CD4-positive, alpha-beta T cell (primary cell): ENCODE data around the gene KRTAP3-3. TPM values are rescaled to one million over a fixed set of nuclear protein-coding genes. Genes with fewer than 3 reads are reported as not detected.

Experiments used
- ATAC-seq: fragments of 200-7000 bp; cut with Tn5 transposase; one replicate; pipeline ENCODE4 v1.10.0; 2022; ENCODE audit warnings: mild to moderate bottlenecking; ENCODE audit not compliant: poor library complexity
- CTCF ChIA-PET: fragments of 350-600 bp; sonication (Branson Sonifier 250); formaldehyde crosslinking; loops from one replicate; lab custom pipeline; 2021; ENCODE audit warnings: antibody characterized with exemption, inconsistent platforms; lab: Charles Lee
- POLR2A ChIA-PET: fragments of 350-600 bp; sonication (Branson Sonifier 250); formaldehyde crosslinking; loops from one replicate; lab custom pipeline; 2021; ENCODE audit warnings: antibody characterized with exemption, inconsistent platforms; lab: Charles Lee
- DNase-seq, 14 experiments: peaks; one replicate each; pipeline ENCODE4 v3.0.0-alpha.2; 2013 to 2020; ENCODE audit warnings: mixed read lengths in 2 of 14
- H3K27ac ChIP-seq, 2 donors: one replicate each; pipeline versions ENCODE4 v1.5.1 to v1.7.0; 2013; ENCODE audit warnings: low read length in 2 of 2, low read depth in 1 of 2, mild to moderate bottlenecking in 1 of 2
- H3K27me3 ChIP-seq, 2 experiments: 1 replicate in 1 of 2; 2 replicates in 1 of 2; pipeline versions ENCODE4 v1.6.1 to v1.7.0; 2013; ENCODE audit warnings: low read length in 2 of 2, control low read depth in 1 of 2, mild to moderate bottlenecking in 1 of 2, moderate library complexity in 1 of 2; ENCODE audit not compliant: insufficient read depth in 2 of 2, control insufficient read depth in 1 of 2
- H3K36me3 ChIP-seq: one replicate; pipeline ENCODE4 v1.6.1; 2013; ENCODE audit warnings: low read length, control low read depth; ENCODE audit not compliant: insufficient read depth
- H3K4me1 ChIP-seq: one replicate; pipeline ENCODE4 v1.6.1; 2013; ENCODE audit warnings: low read length, control low read depth; ENCODE audit not compliant: insufficient read depth
- H3K4me3 ChIP-seq: one replicate; pipeline ENCODE4 v1.5.1; 2013; ENCODE audit warnings: mild to moderate bottlenecking, low read length, moderate library complexity
- H3K9me3 ChIP-seq, 2 experiments: 1 replicate in 1 of 2; 2 replicates in 1 of 2; pipeline versions ENCODE4 v1.6.1 to v1.7.0; 2013; ENCODE audit warnings: low read length in 2 of 2, mild to moderate bottlenecking in 2 of 2, control low read depth in 1 of 2, moderate library complexity in 1 of 2; ENCODE audit not compliant: control insufficient read depth in 1 of 2, insufficient read depth in 1 of 2
- H3K27ac Mint-ChIP-seq: one replicate; pipeline ENCODE4 v1.8.0; 2020; ENCODE audit warnings: mixed read lengths
- H3K27me3 Mint-ChIP-seq: one replicate; pipeline ENCODE4 v1.8.0; 2021; ENCODE audit warnings: mixed read lengths
- H3K36me3 Mint-ChIP-seq: one replicate; pipeline ENCODE4 v1.8.0; 2021; ENCODE audit warnings: low read depth, mixed read lengths
- H3K4me1 Mint-ChIP-seq: one replicate; pipeline ENCODE4 v1.8.0; 2021; ENCODE audit warnings: low read depth, mixed read lengths
- H3K4me3 Mint-ChIP-seq: one replicate; pipeline ENCODE4 v1.8.0; 2020; ENCODE audit warnings: mild to moderate bottlenecking, mixed read lengths
- H3K9me3 Mint-ChIP-seq: one replicate; pipeline ENCODE4 v1.8.0; 2020; ENCODE audit warnings: mixed read lengths
- CTCF ChIP-seq: fragments of 200-600 bp; IDR thresholded peaks from one replicate; pipeline ENCODE4 v1.8.0; 2022; ENCODE audit warnings: antibody characterized with exemption, mild to moderate bottlenecking
- intact Hi-C, 2 experiments: fragments of 100-400 bp; cut with DNase I in 1 of 2; cut with micrococcal nuclease in 1 of 2; formaldehyde crosslinking; loops; one replicate each; pipeline versions ENCODE4 v1.15.1 to v1.9.0; 2023 to 2025; cut with DNase I, micrococcal nuclease
- total RNA-seq, 174 experiments: library from RNA in 2 of 174; stranded (reverse) in 2 of 174; gene quantifications; one replicate each; pipeline ENCODE4 v1.2.3 and lab custom pipeline; 2021 to 2026

Gene KRTAP3-3
- total RNA-seq, 2 experiments from 2014 or later: not detected

GRCh38 chr17:41026715-41027471 lies 32.9 kb upstream of the KRTAP3-3 start, which contains the start of gene KRTAP1-5:
KRTAP1-5 (minus strand) TSS chr17:41027208; CDS start chr17:41027155, 53 bp downstream.
- peaks cover 51% of the 10 kb centered on the region for H3K27me3 Mint-ChIP-seq
- no peak for DNase-seq
- H3K4me3 Mint-ChIP-seq: no peak within 1 kb of the TSS
- H3K9me3 Mint-ChIP-seq: peaks cover 3% of the 10 kb centered on the region
- H3K9me3 ChIP-seq: no peaks in the 10 kb centered on the region
- no peak within 1 kb of the TSS for H3K4me3 ChIP-seq
- H3K4me1 ChIP-seq: no peaks in the 10 kb centered on the region
- intact Hi-C loops: no loop called here
- H3K4me1 Mint-ChIP-seq: no peaks in the 10 kb centered on the region
- POLR2A ChIA-PET: no interaction called here
- H3K36me3 Mint-ChIP-seq: no peaks in the 10 kb centered on the region
- ATAC-seq: no peak
- CTCF ChIA-PET: no interaction called here
- no peak within 1 kb of the TSS for H3K27ac Mint-ChIP-seq
- no peak for TF ChIP-seq CTCF
- no peaks in the 10 kb centered on the region for H3K36me3 ChIP-seq
- peaks cover under 1 to 4% of the 10 kb centered on the region in 2 experiments for H3K27me3 ChIP-seq
- H3K27ac ChIP-seq: no peak within 1 kb of the TSS

GRCh38 chr17:41024697-41025096 lies 30.7 kb upstream of the KRTAP3-3 start:
- Histone ChIP-seq H3K4me3 (no peak overlapping the region), H3K9me3 (no peaks in the 10 kb centered on the region), H3K27ac (no peak overlapping the region), H3K27me3 (peaks cover 0 to 4% of the 10 kb centered on the region in 2 experiments), H3K36me3 (no peaks in the 10 kb centered on the region), H3K4me1 (no peaks in the 10 kb centered on the region)
- CTCF ChIA-PET: no interaction called here
- Mint-ChIP-seq H3K36me3 (no peaks in the 10 kb centered on the region), H3K4me3 (no peak overlapping the region), H3K27ac (no peak overlapping the region), H3K27me3 (peaks cover 35% of the 10 kb centered on the region), H3K4me1 (no peaks in the 10 kb centered on the region), H3K9me3 (peaks cover 3% of the 10 kb centered on the region)
- intact Hi-C loops: no loop called here
- ATAC-seq (no peak), DNase-seq (no peak)
- POLR2A ChIA-PET: no interaction called here
- no peak for TF ChIP-seq CTCF

GRCh38 chr17:41020336-41020735 lies 26.4 kb upstream of the KRTAP3-3 start:
- intact Hi-C loops: no loop called here
- ChIA-PET POLR2A (no interaction called here), CTCF (no interaction called here)
- Histone ChIP-seq H3K27me3 (no peaks in the 10 kb centered on the region), H3K36me3 (no peaks in the 10 kb centered on the region), H3K4me3 (no peak overlapping the region), H3K9me3 (no peaks in the 10 kb centered on the region), H3K4me1 (no peaks in the 10 kb centered on the region), H3K27ac (no peak overlapping the region)
- Mint-ChIP-seq H3K9me3 (peaks cover 3% of the 10 kb centered on the region), H3K27me3 (peaks cover 18% of the 10 kb centered on the region), H3K36me3 (no peaks in the 10 kb centered on the region), H3K4me1 (no peaks in the 10 kb centered on the region), H3K4me3 (no peak overlapping the region), H3K27ac (no peak overlapping the region)
- DNase-seq: no peak
- ATAC-seq: no peak
- TF ChIP-seq CTCF: no peak
